HepG2 (cell line): ENCODE data around the gene ANKRD11. TPM values are rescaled to one million over a fixed set of nuclear protein-coding genes. Genes with fewer than 3 reads are reported as not detected.

Source experiments
- DNMT3B ChIP-seq: conservative IDR thresholded peaks from 2 replicates; pipeline ENCODE4 v1.6.1; 2016; ENCODE audit warnings: missing biosample characterization, control low read depth
- GMEB1 ChIP-seq: sonication (generic); formaldehyde crosslinking; IDR thresholded peaks from 2 replicates; pipeline ENCODE4 v1.5.1; 2020; ENCODE audit warnings: missing genetic modification reagents, mild to moderate bottlenecking, borderline replicate concordance
- HMGA1 ChIP-seq: sonication (generic); formaldehyde crosslinking; conservative IDR thresholded peaks from 2 replicates; pipeline ENCODE4 v1.4.0; 2020; ENCODE audit warnings: missing genetic modification reagents
- MBD4 ChIP-seq: IDR thresholded peaks from 2 replicates; pipeline ENCODE4 v1.6.1; 2012; ENCODE audit warnings: low read length, inconsistent platforms, borderline replicate concordance
- MNT ChIP-seq: fragments of 450-650 bp; IDR thresholded peaks from 2 replicates; pipeline ENCODE4 v1.6.1; 2016
- NR1H2 ChIP-seq: sonication (generic); formaldehyde crosslinking; IDR thresholded peaks from 2 replicates; pipeline ENCODE4 v1.8.1; 2022; ENCODE audit warnings: low read depth, missing genetic modification reagents, borderline replicate concordance
- PCBP2 ChIP-seq: fragments of 200-400 bp; formaldehyde crosslinking; optimal IDR thresholded peaks from 2 replicates; pipeline ENCODE3; 2018; ENCODE audit warnings: low read length, low read depth; ENCODE audit not compliant: poor library complexity, severe bottlenecking
- PHF8 ChIP-seq: sonication (generic); formaldehyde crosslinking; IDR thresholded peaks from 2 replicates; pipeline ENCODE4 v1.5.0; 2020; ENCODE audit warnings: missing genetic modification reagents
- RFX5 ChIP-seq: IDR thresholded peaks from 2 replicates; pipeline ENCODE4 v1.6.1; 2011; ENCODE audit warnings: low read depth, low read length, improper control_type of control experiment
- RXRB ChIP-seq: IDR thresholded peaks from 2 replicates; pipeline ENCODE4 v1.6.1; 2016; ENCODE audit warnings: borderline replicate concordance, missing genetic modification reagents, missing compliant biosample characterization
- SAP130 ChIP-seq: IDR thresholded peaks from 2 replicates; pipeline ENCODE4 v1.6.1; 2016; ENCODE audit warnings: low read depth
- SKI ChIP-seq: fragments of 450-650 bp; IDR thresholded peaks from one replicate; pipeline ENCODE4 v1.6.1; 2018; ENCODE audit warnings: mild to moderate bottlenecking; ENCODE audit not compliant: partially characterized antibody
- SNAPC5 ChIP-seq: sonication (generic); formaldehyde crosslinking; IDR thresholded peaks from 2 replicates; pipeline ENCODE4 v1.8.1; 2023; ENCODE audit warnings: mild to moderate bottlenecking, missing genetic modification reagents, borderline replicate concordance
- SRF ChIP-seq: IDR thresholded peaks from 2 replicates; pipeline ENCODE4 v1.6.1; 2011; ENCODE audit warnings: mild to moderate bottlenecking, low read depth, low read length, moderate library complexity
- THAP9 ChIP-seq: sonication (generic); formaldehyde crosslinking; IDR thresholded peaks from 2 replicates; pipeline ENCODE4; 2020; ENCODE audit warnings: missing genetic modification reagents, mild to moderate bottlenecking, borderline replicate concordance
- YEATS2 ChIP-seq: sonication (generic); formaldehyde crosslinking; IDR thresholded peaks from 2 replicates; pipeline ENCODE4 v1.4.0; 2020; ENCODE audit warnings: missing genetic modification reagents, borderline replicate concordance
- ZNF274 ChIP-seq: sonication (generic); formaldehyde crosslinking; IDR thresholded peaks from 2 replicates; pipeline ENCODE4 v1.5.1; 2020; ENCODE audit warnings: mild to moderate bottlenecking, missing genetic modification reagents
- ZNF432 ChIP-seq: sonication (generic); formaldehyde crosslinking; IDR thresholded peaks from 2 replicates; pipeline ENCODE4 v1.5.0; 2020; ENCODE audit warnings: missing genetic modification reagents, mild to moderate bottlenecking, borderline replicate concordance
- ZNF451 ChIP-seq: sonication (generic); formaldehyde crosslinking; IDR thresholded peaks from 2 replicates; pipeline ENCODE4 v1.5.0; 2020; ENCODE audit warnings: mild to moderate bottlenecking, missing genetic modification reagents
- ZNF740 ChIP-seq: sonication (generic); formaldehyde crosslinking; IDR thresholded peaks from 2 replicates; pipeline ENCODE4 v1.4.0; 2020; ENCODE audit warnings: missing genetic modification reagents
- ZNF83 ChIP-seq: sonication (generic); formaldehyde crosslinking; IDR thresholded peaks from 2 replicates; pipeline ENCODE4 v1.4.0; 2020; ENCODE audit warnings: missing genetic modification reagents, mild to moderate bottlenecking, borderline replicate concordance
- polyA plus RNA-seq, 8 experiments: library from polyadenylated mRNA; depleted of rRNA in 3 of 8; stranded (reverse) in 7 of 8; unstranded in 1 of 8; fragments of >200 nt; fragmentation: Illumina TruSeq in 4 of 8; extraction: Trizol in 4 of 8; gene quantifications; 2 replicates each; pipeline versions ENCODE4 v1.2.1 to v1.2.3, GENCODE V29; 2011 to 2016; ENCODE audit warnings: low read depth in 4 of 8, missing spikeins in 1 of 8, mixed read lengths in 1 of 8; ENCODE audit not compliant: insufficient read depth in 1 of 8
- total RNA-seq, 5 experiments: library from RNA; depleted of rRNA; stranded (reverse); fragments of >200 nt; fragmentation: Illumina TruSeq; extraction: Trizol; gene quantifications; 2 replicates each; pipeline ENCODE4 v1.2.3, GENCODE V29; 2016; ENCODE audit warnings: low read depth in 1 of 5

The ANKRD11 gene
- total and polyA plus RNA-seq, 2 of the 13 experiments (the other 11 are each of a cell fraction or from before 2014, with no cell fraction given): 21.4 to 38.4 TPM

GRCh38 chr16:89241187-89242007 is 249.0 kb downstream of the ANKRD11 start (continued):
- TF ChIP-seq GMEB1 (CRISPR knock-in tag) (peak; percentile 65; the same call in 1 of the 2 replicates), YEATS2 (peak; percentile 98), RXRB (peak; percentile 76), DNMT3B (CRISPR knock-in tag) (no peak), ZNF740 (CRISPR knock-in tag) (peak; percentile 80; the same call in 1 of the 2 replicates), MNT (no peak), RFX5 (peak; percentile 67), SRF (no peak), SNAPC5 (peak; percentile 44; the same call in 1 of the 2 replicates), PHF8 (CRISPR knock-in tag) (peak; percentile 88), SAP130 (CRISPR knock-in tag) (peak; percentile 97), SKI (peak; percentile 26), ZNF432 (CRISPR knock-in tag) (no peak), HMGA1 (CRISPR knock-in tag) (no peak), ZNF274 (peak; percentile 40; the same call in 1 of the 2 replicates), PCBP2 (peak; percentile 47), NR1H2 (no peak), MBD4 (no peak), ZNF451 (peak; percentile 71; the same call in 1 of the 2 replicates), THAP9 (CRISPR knock-in tag) (peak; percentile 98; the same call in 1 of the 2 replicates), ZNF83 (no peak)
